CMK (cell line): ENCODE data around the gene CDK15.

Source experiments
- DNase-seq: peaks from one replicate; pipeline ENCODE4 v3.0.0-alpha.2; 2010; ENCODE audit warnings: low read depth

The CDK15 gene

DNA sequence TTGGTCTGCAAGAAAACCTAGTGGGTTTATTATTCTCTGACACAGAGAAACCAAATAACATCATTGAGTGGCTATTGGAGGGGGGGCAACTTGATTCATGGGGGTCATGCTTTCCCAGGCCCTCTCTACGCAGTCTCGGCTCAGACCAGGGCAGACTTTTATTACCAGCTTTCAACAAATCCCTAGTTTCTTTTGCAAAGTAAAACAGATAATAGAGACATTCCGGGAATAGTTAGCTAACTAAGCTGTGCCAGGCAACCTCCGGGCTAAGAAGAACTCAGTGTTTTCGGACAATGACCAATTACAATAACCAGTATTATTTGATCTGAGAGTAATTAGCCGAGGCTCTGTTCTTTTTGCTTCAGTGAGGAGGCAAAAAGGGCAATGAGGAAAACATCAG lies 66.3 kb downstream of the CDK15 start:
- no peak for DNase-seq

GRCh38 chr2:201879996-201880395 lies 73.7 kb downstream of the CDK15 start:
- DNase-seq, result peak; percentile 75

GRCh38 chr2:201880579-201880978 lies 74.2 kb downstream of the CDK15 start:
- DNase-seq, result peak; percentile 79

GRCh38 chr2:201880993-201881611 lies 74.8 kb downstream of the CDK15 start:
- DNase-seq, result no peak

DNA sequence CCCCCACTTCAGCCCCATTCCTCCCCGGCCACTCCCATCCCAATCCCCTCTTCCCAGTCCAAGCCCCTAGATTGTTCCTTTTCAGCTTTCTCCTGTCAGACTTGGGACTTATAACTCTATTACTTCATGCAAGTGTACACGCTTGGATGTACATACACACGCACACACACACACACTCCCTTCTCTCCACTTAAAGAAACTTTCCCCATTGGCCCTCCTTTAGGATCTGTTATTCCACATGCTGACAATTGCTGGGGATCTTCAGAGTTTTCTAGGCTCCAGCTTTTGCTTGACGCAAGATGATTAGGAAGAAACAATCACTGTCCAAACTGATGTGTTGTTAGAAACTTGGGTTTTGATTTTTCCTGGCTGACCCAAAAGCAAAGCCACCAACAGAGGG lies 75.4 kb downstream of the CDK15 start:
- no peak for DNase-seq

- no peak for DNase-seq
Measured at GRCh38 chr2:201882353-201883090, 76.2 kb downstream of the CDK15 start.

DNA sequence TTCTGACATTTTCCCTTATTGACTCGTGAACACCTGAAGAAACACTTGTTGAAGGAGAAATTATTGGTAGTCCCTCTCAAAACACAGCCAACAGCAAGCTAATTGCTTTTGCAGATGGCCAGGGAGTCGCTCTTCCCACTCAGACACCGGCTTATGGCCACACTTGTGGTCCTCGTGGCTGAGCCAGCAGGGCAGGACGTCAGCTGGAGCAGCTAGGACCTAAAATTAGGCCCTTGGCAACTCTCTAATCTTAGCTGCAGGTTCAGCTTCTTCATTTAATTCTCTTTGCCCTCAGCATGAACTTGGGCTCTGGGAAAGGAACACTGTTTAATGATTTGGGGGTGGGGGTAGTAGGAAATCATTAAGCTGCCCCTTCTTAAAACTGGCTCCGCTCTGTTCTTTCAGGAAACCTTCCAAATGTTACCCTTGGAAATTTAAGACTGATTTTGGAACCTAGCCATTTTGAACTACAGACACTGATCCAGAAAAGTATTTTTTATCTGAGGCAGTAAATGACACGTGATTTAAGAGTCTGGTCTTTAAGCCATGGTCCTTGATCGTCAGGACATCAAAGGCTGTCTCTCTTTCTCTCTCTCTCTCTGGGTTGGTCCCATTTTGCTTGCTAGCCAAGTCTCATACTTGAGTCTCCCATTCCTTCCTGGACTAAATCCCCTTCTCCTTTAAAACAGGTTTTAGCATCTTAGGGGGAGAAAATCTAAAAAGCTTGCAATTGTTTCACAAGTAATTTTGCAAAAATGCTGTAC lies 77.5 kb downstream of the CDK15 start:
- DNase-seq, result no peak

- DNase-seq, result no peak
Measured at GRCh38 chr2:201886504-201886903, 80.2 kb downstream of the CDK15 start.

GRCh38 chr2:201887773-201888425 lies 81.6 kb downstream of the CDK15 start:
- DNase-seq, result no peak

DNA sequence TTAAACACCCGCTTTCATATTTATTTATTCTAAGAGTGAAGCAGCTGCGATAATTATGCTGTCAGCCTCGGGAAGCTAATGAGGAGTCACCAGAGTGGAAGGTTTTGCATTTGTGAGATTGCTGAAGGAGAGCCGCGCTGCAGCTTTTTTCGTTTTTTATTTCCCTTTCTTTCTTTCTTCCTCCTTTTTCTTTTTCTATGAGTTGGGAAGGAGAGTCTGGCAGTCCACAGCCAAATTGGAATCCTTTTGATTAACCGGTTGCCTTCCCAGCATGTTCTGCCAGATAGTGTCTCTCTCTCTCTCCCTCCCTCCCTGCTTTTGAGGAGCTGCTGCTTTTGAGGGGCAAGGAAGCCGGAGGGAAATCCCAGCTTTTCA lies 82.1 kb downstream of the CDK15 start:
- DNase-seq, result no peak

- no peak for DNase-seq
Measured at GRCh38 chr2:201890453-201890852, 84.1 kb downstream of the CDK15 start.

GRCh38 chr2:201891676-201892075 lies 85.3 kb downstream of the CDK15 start:
- peak; percentile 49 for DNase-seq

DNA sequence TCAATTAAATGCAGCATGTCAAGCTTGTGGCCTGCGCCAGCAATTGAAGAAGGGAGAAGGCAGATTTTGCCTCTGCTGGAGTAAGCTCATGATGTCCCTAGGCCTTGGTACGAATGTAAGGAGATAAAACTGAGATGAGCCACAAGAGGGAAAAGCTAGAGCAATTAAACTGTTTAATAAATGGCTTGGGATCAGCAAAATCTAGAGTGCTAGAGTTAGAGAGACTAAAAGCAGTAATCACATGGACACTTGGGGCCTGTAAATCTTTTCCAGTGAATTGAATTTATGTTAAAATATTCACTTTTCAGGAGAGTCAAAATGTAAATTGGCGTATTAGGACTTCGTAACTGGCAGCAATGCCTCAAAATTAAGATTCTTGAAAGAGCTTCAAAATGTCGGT lies 86.2 kb downstream of the CDK15 start:
- DNase-seq, result no peak

GRCh38 chr2:201900362-201900761 lies 94.0 kb downstream of the CDK15 start:
- DNase-seq, result no peak

DNA sequence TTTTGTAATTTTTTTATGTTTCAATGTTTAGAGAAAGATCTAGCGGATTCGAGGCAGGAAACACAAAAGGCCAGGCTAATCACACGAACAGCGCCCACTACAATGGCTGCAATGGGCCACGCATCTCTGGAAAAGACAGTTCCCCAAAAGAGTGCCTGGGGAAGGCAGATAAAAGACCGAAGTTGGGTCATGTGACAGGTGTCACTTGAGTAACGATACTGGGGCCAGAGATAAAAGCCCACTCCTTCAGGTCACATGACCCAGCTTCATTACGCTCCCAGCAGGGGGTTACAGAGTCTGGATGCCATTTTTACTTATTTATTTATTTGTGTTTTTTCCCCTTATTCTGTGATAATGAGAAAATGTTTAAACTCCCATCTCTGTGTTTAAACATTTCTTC lies 95.4 kb downstream of the CDK15 start:
- DNase-seq, result peak; percentile 88

- DNase-seq, result no peak
Measured at GRCh38 chr2:201904538-201905420, 98.4 kb downstream of the CDK15 start.

- peak; percentile 69 for DNase-seq
Measured at GRCh38 chr2:201906777-201907562, 100.6 kb downstream of the CDK15 start.

DNA sequence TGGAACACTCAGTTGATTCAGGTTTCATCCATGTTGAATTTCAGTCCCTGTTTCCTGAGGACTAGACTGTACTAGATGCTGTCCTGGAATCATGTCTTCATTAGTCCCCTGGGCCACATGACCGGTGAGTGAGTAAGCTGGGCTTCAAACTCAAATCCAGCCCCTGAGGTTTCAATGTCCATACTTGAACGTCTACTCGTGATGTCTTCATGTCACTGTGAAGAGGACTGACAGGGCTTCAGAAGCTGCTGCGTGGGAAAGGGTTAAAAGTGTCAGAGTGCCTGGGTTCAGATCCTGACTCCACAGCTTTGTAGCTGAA lies 101.2 kb downstream of the CDK15 start:
- no peak for DNase-seq

DNA sequence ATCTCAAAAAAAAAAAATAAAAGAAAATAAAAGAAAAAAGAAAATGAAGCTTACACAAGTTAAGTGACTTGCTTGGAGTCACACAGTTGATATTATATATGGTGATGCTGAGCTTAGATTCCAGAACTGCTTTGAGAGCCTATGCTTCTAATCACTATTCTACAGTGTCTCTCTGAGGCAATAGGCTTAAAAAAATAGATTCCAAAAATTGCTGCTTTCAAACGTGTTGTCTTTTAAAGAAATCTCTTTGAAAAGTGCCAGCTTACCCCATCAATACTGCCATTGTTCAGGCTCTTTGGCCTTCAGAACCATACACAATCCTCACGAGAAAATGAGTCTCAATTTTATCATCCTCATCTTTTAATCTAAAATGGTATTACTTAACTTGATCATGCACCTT lies 102.6 kb downstream of the CDK15 start:
- DNase-seq, result no peak

- DNase-seq, result no peak
Measured at GRCh38 chr2:201909348-201909747, 103.0 kb downstream of the CDK15 start.

DNA sequence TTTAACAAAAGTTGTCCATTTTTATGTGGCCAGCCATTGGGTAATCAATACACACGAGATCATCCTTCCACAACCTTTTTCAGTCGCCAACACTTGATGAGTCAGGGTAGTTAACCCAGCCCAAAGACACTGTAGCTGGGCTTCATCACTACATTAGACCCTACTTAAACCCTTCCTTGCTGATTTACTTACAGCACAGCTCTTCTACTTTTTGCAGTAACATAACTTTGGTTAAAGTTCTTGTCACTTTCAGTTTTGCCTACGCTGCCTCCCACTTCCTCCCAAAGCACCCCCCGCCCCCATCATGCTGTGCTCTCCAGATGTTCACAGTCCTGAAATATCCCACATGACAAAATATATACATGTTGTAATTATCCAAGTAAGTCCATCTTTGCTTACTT lies 103.6 kb downstream of the CDK15 start:
- DNase-seq, result no peak
